ENCODE data around the gene TSHZ2.
"Not testable (repeated sequence)": the region's sequence is repeated elsewhere in the genome, so short reads cannot be mapped to it uniquely, and the experiment has no call there.

The TSHZ2 gene

DNA sequence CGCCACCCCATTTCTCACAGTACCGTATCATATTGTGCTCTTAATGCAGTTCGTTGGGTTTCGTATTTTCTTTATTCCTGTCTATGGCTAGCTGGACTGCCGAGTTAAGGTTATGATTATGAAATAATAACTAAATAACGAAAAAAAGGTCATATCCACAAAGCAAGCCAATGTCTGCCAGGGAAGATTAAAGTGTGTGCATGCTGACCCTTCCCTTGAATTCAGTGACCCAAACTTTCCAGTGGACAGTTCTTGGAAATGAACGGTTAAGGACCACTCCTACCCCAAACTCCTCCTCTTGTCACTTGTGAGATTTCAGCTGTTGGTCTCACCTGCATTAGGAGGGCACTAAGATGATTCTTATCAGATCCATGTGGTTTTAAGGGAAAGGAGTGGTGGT is 449.9 kb downstream of the TSHZ2 start:
- DNase-seq (ENCODE audit: low read depth): no peak

- DNase-seq (ENCODE audit: low read depth): no peak
These were observed 451.5 kb downstream of the TSHZ2 start for GRCh38 chr20:53423587-53424146.

DNA sequence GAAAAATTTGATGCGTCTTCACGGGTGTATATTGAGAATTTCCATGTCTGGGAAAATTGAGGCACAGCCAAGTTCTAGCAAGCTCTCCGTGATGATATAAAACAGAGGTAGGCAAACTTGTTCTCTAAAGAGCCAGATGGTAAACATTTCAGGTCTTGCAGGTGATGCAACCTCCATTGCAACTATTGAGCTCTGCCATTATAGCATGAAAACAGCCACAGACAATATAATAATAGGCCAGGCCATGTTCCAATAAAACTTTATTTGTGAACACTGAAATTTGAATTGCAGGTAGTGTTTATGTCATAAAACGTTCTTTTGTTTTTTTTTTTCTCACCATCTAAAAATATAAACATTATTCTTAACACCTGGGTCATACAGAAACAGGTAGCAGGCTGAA is 453.3 kb downstream of the TSHZ2 start:
- DNase-seq (ENCODE audit: low read depth): no peak

DNA sequence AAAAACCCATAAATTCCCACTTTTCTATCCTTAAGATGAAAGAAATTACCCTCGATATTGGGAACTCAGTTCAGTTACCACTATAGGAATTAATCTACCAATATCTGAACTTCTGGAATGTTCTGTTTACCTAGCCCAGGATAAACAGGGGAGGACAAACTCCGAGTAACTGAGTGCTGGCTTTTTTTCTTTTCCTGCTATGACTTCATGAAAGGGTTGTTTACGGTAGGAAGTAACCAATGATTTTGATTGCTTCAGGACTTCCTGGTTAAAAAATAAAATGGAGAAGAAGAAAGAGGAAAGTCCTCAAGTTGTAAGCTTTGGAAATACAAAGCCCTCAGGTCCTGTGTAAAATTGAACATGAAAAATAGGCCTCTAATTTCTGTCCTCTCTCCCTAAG is 453.8 kb downstream of the TSHZ2 start:
- DNase-seq (ENCODE audit: low read depth): no peak

GRCh38 chr20:53426766-53427312 is 454.7 kb downstream of the TSHZ2 start:
- DNase-seq (ENCODE audit: low read depth): no peak

DNA sequence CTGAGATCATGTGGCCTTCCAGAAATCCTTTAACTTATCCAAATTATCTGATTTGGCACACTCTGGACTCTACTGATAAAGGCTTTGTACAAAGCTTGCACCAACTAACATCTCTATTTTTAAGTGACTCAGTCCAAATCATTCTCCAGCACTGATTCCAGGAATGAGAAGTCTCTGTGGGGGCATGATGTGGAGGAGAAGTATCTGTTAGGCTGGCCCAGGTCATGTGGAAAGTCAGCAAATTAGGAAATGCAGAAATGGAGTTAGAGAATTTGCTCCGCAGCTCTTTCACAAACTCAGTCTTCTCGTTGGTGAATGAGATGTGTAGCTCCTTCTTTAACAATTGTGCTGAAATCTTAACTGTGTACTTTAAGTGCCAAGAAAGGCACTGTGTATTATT is 455.8 kb downstream of the TSHZ2 start:
- DNase-seq (ENCODE audit: low read depth): no peak

- no peak for DNase-seq (ENCODE audit: low read depth)
These were observed 456.4 kb downstream of the TSHZ2 start for GRCh38 chr20:53428588-53428987.

DNA sequence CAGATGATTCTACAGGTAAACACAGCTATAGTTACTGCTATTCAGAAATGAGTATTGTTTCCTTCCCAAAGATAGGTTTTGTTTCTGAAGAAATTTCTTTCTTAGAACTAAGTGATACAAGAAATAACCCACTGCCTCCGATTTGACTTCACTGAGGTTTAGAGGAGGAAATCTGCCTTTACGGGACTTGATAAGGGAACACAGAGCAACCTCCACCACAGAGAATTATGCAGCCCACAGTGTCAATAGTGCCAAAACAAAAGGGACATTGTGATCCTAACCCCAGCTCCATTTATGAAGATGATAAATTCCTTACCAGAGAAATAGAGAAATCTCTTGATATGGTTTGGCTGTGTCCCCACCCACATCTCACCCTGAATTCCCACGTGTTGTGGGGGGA is 456.8 kb downstream of the TSHZ2 start:
- no peak for DNase-seq (ENCODE audit: low read depth)

- DNase-seq (ENCODE audit: low read depth): no peak
These were observed 462.5 kb downstream of the TSHZ2 start for GRCh38 chr20:53434662-53435061.

DNA sequence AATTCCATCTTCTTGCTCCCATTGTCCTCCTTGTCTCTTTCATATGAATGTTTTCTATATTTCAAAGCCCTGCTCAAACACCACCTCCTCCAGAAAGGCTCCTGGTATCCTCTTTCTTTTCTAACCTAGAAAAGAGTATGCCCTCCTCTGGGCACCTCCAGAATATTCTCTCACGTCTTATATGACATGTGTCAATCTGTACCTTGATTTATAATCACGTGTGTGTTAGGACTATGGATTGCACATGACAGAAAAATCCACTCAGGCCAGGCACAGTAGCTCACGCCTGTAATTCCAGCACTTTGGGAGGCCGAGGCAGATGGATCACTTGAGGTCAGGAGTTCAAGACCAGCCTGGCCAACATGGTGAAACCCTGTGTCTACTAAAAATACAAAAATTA is 464.8 kb downstream of the TSHZ2 start:
- DNase-seq (ENCODE audit: low read depth): not testable (repeated sequence)

- DNase-seq (ENCODE audit: low read depth): no peak
These were observed 466.2 kb downstream of the TSHZ2 start for GRCh38 chr20:53438368-53438767.

GRCh38 chr20:53439046-53439445 is 466.9 kb downstream of the TSHZ2 start:
- no peak for DNase-seq (ENCODE audit: low read depth)

DNA sequence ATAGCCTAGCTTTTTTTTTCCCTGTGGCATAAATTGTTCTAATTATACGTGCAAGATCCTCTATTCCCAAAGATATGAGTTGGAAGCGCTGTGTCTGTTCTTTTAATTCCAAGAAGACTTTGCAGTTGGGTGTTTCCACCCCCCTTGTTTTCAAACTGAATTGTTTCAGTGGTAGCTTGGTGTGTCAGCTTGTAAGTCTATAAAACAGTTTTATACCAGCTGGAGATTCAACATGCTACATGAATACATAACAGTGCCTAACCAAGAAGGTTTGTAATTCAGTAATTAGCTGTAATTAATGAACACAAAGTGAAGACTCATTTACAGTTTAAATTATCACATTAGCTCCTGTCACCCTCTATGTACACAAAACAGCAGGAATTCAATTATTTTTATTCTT is 467.5 kb downstream of the TSHZ2 start:
- DNase-seq (ENCODE audit: low read depth): no peak

- no peak for DNase-seq (ENCODE audit: low read depth)
These were observed 472.4 kb downstream of the TSHZ2 start for GRCh38 chr20:53444401-53445149.

- DNase-seq (ENCODE audit: low read depth): no peak
These were observed 473.2 kb downstream of the TSHZ2 start for GRCh38 chr20:53445321-53445731.

- no peak for DNase-seq (ENCODE audit: low read depth)
These were observed 473.8 kb downstream of the TSHZ2 start for GRCh38 chr20:53445932-53446331.

DNA sequence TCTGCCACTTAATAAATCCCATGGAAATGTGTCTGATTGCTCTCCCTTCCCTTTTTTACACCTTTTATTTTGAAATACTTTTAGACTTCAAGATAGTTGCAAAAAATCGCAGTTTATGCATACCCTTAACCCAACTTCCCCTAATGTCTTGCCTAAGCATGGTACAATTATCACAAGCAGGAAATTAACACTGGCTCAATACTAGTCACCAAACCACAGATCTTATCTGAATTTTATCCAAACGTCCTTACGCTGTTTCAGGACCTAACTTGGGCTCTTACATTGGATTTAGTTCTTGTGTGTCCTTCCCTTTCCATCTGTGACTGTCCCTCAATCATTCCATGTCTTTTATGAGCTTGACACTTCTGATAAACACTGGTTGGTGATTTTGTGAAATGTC is 475.2 kb downstream of the TSHZ2 start:
- DNase-seq (ENCODE audit: low read depth): no peak

DNA sequence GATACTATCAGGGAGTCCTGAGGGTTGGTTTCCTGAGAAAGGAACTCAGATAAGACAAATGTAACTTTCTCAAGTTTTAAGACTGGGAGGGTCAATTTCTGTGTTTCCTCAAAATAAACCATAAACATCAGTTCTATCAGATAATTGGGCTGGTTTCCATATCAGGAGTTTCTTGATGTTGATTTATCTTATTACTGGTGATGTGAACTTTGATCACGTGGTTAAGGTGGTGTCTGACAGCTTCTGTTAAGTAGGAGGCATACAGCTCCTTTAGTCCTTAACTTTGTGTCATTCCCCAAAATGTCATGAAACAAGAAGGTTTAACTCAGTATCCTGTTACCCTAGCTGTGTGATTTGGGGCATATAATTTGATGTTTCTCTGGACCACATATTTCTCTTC is 476.3 kb downstream of the TSHZ2 start:
- no peak for DNase-seq (ENCODE audit: low read depth)

- DNase-seq (ENCODE audit: low read depth): no peak
These were observed 476.7 kb downstream of the TSHZ2 start for GRCh38 chr20:53448875-53449274.

DNA sequence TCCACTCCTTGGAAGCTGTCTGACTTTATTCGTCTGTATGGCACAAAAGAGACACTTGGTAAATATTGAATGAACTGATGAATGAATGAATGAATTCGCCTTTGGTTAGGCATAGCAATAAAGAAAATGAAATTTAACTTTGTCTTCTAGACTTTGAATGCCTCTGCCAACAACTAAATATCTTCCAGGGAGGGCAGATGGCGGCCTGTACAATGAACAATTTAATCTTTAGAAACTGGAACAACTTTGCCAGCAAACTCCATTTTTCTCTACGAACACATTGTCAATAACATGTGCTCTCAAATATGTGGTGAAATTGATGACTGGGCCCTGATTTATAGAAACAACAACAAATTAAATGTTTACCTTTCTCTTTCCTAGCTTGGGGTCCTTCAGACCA is 480.9 kb downstream of the TSHZ2 start:
- no peak for DNase-seq (ENCODE audit: low read depth)

GRCh38 chr20:53454675-53455276 is 482.6 kb downstream of the TSHZ2 start:
- DNase-seq (ENCODE audit: low read depth): no peak

DNA sequence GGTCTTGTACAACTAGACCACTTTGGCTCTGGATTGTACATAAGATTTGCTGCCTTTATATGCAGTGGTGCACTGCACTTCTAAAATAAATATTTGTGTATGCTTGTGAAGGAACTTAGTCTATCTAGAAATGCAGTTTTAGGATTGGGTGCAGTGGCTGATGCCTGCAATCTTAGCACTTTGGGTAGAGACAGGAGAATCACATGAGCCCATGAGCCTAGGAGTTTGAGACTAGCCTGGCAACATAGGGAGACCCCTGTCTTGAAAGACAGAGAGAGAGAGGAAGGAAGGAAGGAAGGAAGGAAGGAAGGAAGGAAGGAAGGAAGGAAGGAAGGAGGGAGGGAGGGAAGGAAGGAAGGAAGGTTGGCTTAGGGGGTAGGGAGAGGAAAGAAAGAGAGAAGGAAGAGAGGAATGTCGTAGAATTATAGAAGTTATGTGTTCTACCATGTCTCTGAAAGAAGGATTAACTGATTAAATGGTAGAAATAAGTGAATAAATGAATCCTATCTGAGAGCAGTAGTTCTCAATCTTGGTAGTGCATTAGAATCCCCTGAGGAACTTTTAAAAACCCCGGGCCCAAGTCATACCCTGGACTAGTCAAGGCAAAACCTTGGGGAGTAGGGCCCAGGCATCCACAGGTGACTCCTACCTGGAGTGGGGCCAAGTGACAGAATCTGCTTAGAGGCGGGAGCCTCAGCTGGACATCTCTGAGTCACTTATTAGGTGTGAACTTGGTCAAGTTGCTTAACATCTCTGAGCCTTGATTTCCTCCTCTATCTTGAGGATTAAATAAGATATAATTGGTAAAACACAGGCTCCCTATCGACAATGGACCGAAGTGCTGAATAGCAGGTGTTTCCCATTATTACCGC is 491.2 kb downstream of the TSHZ2 start:
- DNase-seq (ENCODE audit: low read depth): no peak

All from stimulated activated CD8-positive, alpha-beta memory T cell treated with anti-CD3 and anti-CD28 coated beads, Interleukin-15, amount 100 ng/mL, for 1 hour (primary cell).